Smooth muscle cell of bladder (primary cell): ENCODE data around the gene ASB18. TPM values are rescaled to one million over a fixed set of nuclear protein-coding genes. Genes with fewer than 3 reads are reported as not detected.

ENCODE experiments used
- total RNA-seq: library from RNA; depleted of rRNA; stranded (reverse); fragments of >200 nt; gene quantifications from 2 replicates; pipeline ENCODE4 v1.2.3, GENCODE V29; 2014

Gene ASB18, protein sequence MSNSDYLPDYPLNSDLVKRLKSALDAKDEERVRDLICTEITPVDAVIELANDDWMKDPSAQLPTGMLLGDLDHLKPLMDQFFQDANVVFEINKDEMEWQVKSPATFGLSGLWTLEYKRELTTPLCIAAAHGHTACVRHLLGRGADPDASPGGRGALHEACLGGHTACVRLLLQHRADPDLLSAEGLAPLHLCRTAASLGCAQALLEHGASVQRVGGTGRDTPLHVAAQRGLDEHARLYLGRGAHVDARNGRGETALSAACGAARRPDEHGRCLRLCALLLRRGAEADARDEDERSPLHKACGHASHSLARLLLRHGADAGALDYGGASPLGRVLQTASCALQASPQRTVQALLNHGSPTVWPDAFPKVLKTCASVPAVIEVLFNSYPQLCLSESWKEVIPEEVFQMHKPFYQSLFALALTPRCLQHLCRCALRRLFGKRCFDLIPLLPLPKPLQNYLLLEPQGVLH
- total RNA-seq, result not detected in 2 replicates

DNA sequence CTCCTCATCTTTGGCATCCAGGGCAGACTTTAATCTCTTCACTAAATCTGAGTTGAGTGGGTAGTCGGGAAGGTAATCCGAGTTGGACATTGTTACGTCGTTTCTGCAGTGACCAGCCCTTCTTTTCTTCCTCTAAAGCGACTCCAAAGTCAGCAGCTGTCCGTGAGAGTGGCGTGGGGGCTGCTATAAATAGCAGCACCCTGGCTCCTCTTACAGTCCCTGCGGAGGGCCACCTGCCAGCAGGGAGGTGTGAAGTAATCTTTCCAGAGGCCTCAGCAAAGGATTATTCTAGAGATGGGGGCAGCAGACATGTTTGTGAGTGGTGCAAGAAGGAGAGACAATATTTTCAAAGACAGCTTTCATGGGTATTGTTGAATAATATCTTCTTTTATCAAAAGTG is at the start of gene ASB18:
Gene ASB18, minus strand, starts transcription at position 151 of the 400 bp plus-strand sequence. Its CDS starts 61 bp downstream, at position 90.

DNA sequence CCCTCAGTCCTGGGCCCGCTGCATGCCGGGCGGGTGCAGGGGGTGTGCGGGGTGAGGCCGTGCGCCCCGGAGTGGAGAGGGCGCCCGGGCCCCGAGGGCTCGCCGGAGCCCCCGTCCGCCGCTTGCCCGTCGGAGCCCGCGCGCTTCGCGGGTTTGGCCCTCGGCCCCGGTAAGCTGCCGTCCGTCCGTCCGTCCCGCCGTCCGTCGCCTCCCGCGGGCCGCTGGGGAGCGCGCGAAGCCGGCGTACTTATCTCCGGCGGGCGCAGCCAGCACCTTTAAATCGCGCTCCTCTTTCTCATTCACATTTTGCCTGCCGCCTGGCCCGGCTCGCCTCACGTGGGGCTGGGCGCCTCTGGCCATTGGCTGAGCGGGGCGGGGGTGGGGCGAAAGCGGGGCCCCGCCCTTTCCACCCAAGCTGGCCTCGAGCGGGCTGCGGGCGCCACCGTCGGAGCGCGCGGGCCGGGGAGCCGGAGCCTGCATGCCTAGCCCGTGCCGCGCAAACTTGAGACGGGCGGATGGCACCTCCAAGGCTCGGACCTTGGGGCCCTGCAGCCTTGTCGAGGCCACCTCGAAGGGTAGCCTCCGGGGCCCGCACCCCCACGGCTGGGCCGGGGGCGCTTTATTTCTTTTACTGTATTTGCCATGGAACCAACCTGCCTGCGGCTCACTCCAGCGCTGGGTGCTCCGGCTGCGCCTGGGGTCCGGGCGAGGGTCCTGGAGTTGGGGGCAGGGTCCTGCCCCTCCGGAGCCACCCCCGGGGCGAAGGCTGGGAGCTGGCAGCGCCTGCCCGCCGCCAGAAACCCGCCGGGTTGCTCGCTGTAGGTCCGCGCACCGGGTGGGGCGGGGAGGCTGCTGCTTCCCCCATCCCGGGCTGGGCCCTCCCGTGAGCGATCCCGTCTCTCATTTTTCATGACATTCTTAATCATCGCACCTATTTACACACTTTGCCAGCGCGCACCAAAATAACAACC is 95.8 kb downstream of the ASB18 start, which contains the start of gene GBX2:
Gene GBX2, minus strand, starts transcription at position 277 of the 971 bp plus-strand sequence. CDS start 415 bp downstream, outside the sequence.

Other genes starting within 250 kb of the ASB18 start
- 0.14 TPM in 1 of 2 replicates, not detected in the other for gene GBX2, start 96.0 kb downstream of the ASB18 start, total RNA-seq